Testis (tissue), 2 donors: ENCODE measurements around the gene CHST10.

Experiments used
- POLR2A ChIP-seq: fragments of 450-650 bp; IDR thresholded peaks from one replicate; pipeline ENCODE4 v1.6.1; 2017; ENCODE audit warnings: antibody characterized with exemption, mild to moderate bottlenecking, moderate library complexity
- TF ChIP-seq, protein P1 (sequence below), 3 experiments: fragments of 450-650 bp in 2 of 3; fragments of 200-600 bp in 1 of 3; sonication (generic) in 1 of 3; IDR thresholded peaks; one replicate each; pipeline ENCODE4 v1.5.1; 2016 to 2019; ENCODE audit warnings: antibody characterized with exemption in 3 of 3, mild to moderate bottlenecking in 2 of 3, moderate library complexity in 1 of 3

GRCh38 chr2:100352521-100352920, 64.9 kb downstream of the CHST10 start:
- TF ChIP-seq, protein P1, sequence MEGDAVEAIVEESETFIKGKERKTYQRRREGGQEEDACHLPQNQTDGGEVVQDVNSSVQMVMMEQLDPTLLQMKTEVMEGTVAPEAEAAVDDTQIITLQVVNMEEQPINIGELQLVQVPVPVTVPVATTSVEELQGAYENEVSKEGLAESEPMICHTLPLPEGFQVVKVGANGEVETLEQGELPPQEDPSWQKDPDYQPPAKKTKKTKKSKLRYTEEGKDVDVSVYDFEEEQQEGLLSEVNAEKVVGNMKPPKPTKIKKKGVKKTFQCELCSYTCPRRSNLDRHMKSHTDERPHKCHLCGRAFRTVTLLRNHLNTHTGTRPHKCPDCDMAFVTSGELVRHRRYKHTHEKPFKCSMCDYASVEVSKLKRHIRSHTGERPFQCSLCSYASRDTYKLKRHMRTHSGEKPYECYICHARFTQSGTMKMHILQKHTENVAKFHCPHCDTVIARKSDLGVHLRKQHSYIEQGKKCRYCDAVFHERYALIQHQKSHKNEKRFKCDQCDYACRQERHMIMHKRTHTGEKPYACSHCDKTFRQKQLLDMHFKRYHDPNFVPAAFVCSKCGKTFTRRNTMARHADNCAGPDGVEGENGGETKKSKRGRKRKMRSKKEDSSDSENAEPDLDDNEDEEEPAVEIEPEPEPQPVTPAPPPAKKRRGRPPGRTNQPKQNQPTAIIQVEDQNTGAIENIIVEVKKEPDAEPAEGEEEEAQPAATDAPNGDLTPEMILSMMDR (IDR thresholded peaks at IDR 0.05), result no peak
- TF ChIP-seq POLR2A, result no peak
